Erythroblast (primary cell): ENCODE data around the gene SIGLEC14.

Experiments used
- GATA1 ChIP-seq: IDR thresholded peaks from 2 replicates; pipeline ENCODE4 v1.6.1; 2011; ENCODE audit warnings: low read depth, mild to moderate bottlenecking, control low read depth, low read length, moderate library complexity
- POLR2A ChIP-seq: IDR thresholded peaks from 2 replicates; pipeline ENCODE4 v1.6.1; 2011; ENCODE audit warnings: mild to moderate bottlenecking, low read length

DNA sequence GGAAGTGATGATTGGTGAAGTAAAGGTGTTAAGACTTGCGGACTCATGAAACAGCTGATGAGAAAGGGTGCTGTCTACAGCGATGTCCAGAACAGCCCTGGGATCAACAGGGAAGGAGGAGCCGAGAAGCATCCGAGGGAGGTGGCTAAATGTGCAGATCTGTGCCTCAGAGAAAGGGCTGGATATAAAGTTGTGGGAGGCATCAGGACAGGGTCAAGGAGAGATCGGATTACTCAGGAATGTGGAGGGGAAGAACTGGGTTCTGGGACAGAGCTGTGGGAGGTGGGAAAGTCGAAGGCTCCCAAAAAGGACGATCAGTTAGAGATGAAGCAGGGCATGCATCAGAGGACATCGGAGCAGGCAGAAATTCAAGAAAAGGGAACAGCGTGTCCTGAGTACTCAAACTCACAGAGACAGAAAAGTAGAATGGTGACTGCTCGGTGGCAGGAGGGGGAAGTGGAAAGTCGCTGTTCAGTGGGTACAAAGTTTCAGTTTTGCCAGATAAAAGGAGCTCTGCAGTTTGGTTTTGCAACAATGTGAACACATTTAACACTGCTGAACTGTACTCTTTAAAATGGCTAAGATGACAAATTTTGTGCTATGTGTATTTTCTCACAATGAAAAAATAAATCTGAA lies 1.9 kb downstream of the SIGLEC14 start:
- no peak for TF ChIP-seq POLR2A
- TF ChIP-seq GATA1 = no peak
